WTC11 (cell line): ENCODE measurements around the gene MYCBPAP. TPM values are rescaled to one million over a fixed set of nuclear protein-coding genes. Genes with fewer than 3 reads are reported as not detected.
A peak's percentile ranks its signal among the peaks of the same experiment; 100 is the strongest.

Source experiments
- ATF1 ChIP-seq: sonication (generic); formaldehyde crosslinking; IDR thresholded peaks from 2 replicates; pipeline ENCODE4 v1.8.1; 2023; ENCODE audit warnings: mild to moderate bottlenecking, moderate library complexity, missing genetic modification reagents
- ATF2 ChIP-seq: sonication (generic); formaldehyde crosslinking; IDR thresholded peaks from 2 replicates; pipeline ENCODE4 v1.8.1; 2022; ENCODE audit warnings: low read depth, missing genetic modification reagents, borderline replicate concordance
- ATF6 ChIP-seq: sonication (generic); formaldehyde crosslinking; IDR thresholded peaks from 2 replicates; pipeline ENCODE4 v1.8.1; 2023; ENCODE audit warnings: mild to moderate bottlenecking, missing genetic modification reagents
- CREM ChIP-seq: sonication (generic); formaldehyde crosslinking; IDR thresholded peaks from 2 replicates; pipeline ENCODE4 v1.8.1; 2022; ENCODE audit warnings: mild to moderate bottlenecking, missing genetic modification reagents, moderate library complexity
- CTCF ChIP-seq: fragments of 200-600 bp; IDR thresholded peaks from 2 replicates; pipeline ENCODE4 v1.8.0; 2022; ENCODE audit warnings: antibody characterized with exemption
- ELF4 ChIP-seq: sonication (generic); formaldehyde crosslinking; IDR thresholded peaks from 2 replicates; pipeline ENCODE4 v1.8.1; 2022; ENCODE audit warnings: low read depth, mild to moderate bottlenecking, moderate library complexity, missing genetic modification reagents
- GABPB1 ChIP-seq: sonication (generic); formaldehyde crosslinking; IDR thresholded peaks from 2 replicates; pipeline ENCODE4 v1.8.1; 2023; ENCODE audit warnings: mild to moderate bottlenecking, missing genetic modification reagents
- HMGXB4 ChIP-seq: sonication (generic); formaldehyde crosslinking; IDR thresholded peaks from 2 replicates; pipeline ENCODE4 v1.8.1; 2023; ENCODE audit warnings: mild to moderate bottlenecking, moderate library complexity, missing genetic modification reagents
- MAX ChIP-seq: sonication (generic); formaldehyde crosslinking; IDR thresholded peaks from 2 replicates; pipeline ENCODE4 v1.8.0; 2022; ENCODE audit warnings: mild to moderate bottlenecking, missing genetic modification reagents
- RORB ChIP-seq: fragments of 250-450 bp; sonication (Bioruptor Pico); IDR thresholded peaks from 2 replicates; pipeline ENCODE4 v1.9.0; 2021; ENCODE audit warnings: mild to moderate bottlenecking
- SOX15 ChIP-seq: fragments of 250-450 bp; sonication (Bioruptor Pico); IDR thresholded peaks from 2 replicates; pipeline ENCODE4 v1.9.0; 2021; ENCODE audit warnings: mild to moderate bottlenecking
- TEAD1 ChIP-seq: sonication (generic); formaldehyde crosslinking; IDR thresholded peaks from 2 replicates; pipeline ENCODE4 v1.8.0; 2022; ENCODE audit warnings: mild to moderate bottlenecking, missing genetic modification reagents
- TP53 ChIP-seq: sonication (generic); formaldehyde crosslinking; IDR thresholded peaks from 2 replicates; pipeline ENCODE4 v1.8.1; 2023; ENCODE audit warnings: mild to moderate bottlenecking, missing genetic modification reagents
- ZBTB21 ChIP-seq: sonication (generic); formaldehyde crosslinking; IDR thresholded peaks from 2 replicates; pipeline ENCODE4 v1.8.1; 2023; ENCODE audit warnings: mild to moderate bottlenecking, missing genetic modification reagents, borderline replicate concordance
- ZNF138 ChIP-seq: sonication (generic); formaldehyde crosslinking; conservative IDR thresholded peaks from 2 replicates; pipeline ENCODE4 v1.8.1; 2022; ENCODE audit warnings: mild to moderate bottlenecking, moderate library complexity, missing genetic modification reagents
- ZNF423 ChIP-seq: fragments of 250-450 bp; sonication (Bioruptor Pico); IDR thresholded peaks from 2 replicates; pipeline ENCODE4 v2.1.2; 2022; ENCODE audit warnings: mild to moderate bottlenecking, moderate library complexity
- ZNF532 ChIP-seq: fragments of 250-450 bp; sonication (Bioruptor Pico); IDR thresholded peaks from 2 replicates; pipeline ENCODE4 v1.9.0; 2021; ENCODE audit warnings: mild to moderate bottlenecking, borderline replicate concordance
- total RNA-seq: library from RNA; stranded (reverse); gene quantifications from 3 replicates; pipeline ENCODE4 v1.2.3, GENCODE V29; 2021
- TF ChIP-seq, protein P1 (sequence below): sonication (generic); formaldehyde crosslinking; conservative IDR thresholded peaks from 2 replicates; pipeline ENCODE4 v1.8.1; 2023; ENCODE audit warnings: mild to moderate bottlenecking, low read depth, missing genetic modification reagents, moderate library complexity
- TF ChIP-seq, protein P2 (sequence below): sonication (generic); formaldehyde crosslinking; IDR thresholded peaks from 2 replicates; pipeline ENCODE4 v1.8.1; 2023; ENCODE audit warnings: mild to moderate bottlenecking, missing genetic modification reagents, moderate library complexity
- TF ChIP-seq, protein P3 (sequence below): fragments of 250-450 bp; sonication (Bioruptor Pico); IDR thresholded peaks from 2 replicates; pipeline ENCODE4 v1.9.0; 2021; ENCODE audit warnings: mild to moderate bottlenecking
- TF ChIP-seq, protein P4 (sequence below): sonication (generic); formaldehyde crosslinking; IDR thresholded peaks from 2 replicates; pipeline ENCODE4 v1.8.1; 2023; ENCODE audit warnings: mild to moderate bottlenecking, missing genetic modification reagents

The MYCBPAP gene
- total RNA-seq, 1 experiment from 2014 or later, result 5.7 TPM

- no peak for TF ChIP-seq CTCF
- TF ChIP-seq TEAD1 (CRISPR knock-in tag), result no peak
- no peak for TF ChIP-seq ATF1 (CRISPR knock-in tag)
- TF ChIP-seq, protein P1, sequence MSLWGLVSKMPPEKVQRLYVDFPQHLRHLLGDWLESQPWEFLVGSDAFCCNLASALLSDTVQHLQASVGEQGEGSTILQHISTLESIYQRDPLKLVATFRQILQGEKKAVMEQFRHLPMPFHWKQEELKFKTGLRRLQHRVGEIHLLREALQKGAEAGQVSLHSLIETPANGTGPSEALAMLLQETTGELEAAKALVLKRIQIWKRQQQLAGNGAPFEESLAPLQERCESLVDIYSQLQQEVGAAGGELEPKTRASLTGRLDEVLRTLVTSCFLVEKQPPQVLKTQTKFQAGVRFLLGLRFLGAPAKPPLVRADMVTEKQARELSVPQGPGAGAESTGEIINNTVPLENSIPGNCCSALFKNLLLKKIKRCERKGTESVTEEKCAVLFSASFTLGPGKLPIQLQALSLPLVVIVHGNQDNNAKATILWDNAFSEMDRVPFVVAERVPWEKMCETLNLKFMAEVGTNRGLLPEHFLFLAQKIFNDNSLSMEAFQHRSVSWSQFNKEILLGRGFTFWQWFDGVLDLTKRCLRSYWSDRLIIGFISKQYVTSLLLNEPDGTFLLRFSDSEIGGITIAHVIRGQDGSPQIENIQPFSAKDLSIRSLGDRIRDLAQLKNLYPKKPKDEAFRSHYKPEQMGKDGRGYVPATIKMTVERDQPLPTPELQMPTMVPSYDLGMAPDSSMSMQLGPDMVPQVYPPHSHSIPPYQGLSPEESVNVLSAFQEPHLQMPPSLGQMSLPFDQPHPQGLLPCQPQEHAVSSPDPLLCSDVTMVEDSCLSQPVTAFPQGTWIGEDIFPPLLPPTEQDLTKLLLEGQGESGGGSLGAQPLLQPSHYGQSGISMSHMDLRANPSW (CRISPR knock-in tag), result no peak
- peak; percentile 63; the same call in 1 of the 2 replicates for TF ChIP-seq ZBTB21 (CRISPR knock-in tag)
- no peak for TF ChIP-seq ATF2
- TF ChIP-seq SOX15 (CRISPR knock-in tag), result no peak
- TF ChIP-seq GABPB1 (CRISPR knock-in tag), result no peak
- TF ChIP-seq ZNF138 (CRISPR knock-in tag), result no peak
- TF ChIP-seq, protein P2, sequence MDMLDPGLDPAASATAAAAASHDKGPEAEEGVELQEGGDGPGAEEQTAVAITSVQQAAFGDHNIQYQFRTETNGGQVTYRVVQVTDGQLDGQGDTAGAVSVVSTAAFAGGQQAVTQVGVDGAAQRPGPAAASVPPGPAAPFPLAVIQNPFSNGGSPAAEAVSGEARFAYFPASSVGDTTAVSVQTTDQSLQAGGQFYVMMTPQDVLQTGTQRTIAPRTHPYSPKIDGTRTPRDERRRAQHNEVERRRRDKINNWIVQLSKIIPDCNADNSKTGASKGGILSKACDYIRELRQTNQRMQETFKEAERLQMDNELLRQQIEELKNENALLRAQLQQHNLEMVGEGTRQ (CRISPR knock-in tag), result no peak
- TF ChIP-seq ZNF423 (CRISPR knock-in tag), result peak; percentile 22; the same call in 1 of the 2 replicates
- no peak for TF ChIP-seq RORB
- TF ChIP-seq, protein P3, sequence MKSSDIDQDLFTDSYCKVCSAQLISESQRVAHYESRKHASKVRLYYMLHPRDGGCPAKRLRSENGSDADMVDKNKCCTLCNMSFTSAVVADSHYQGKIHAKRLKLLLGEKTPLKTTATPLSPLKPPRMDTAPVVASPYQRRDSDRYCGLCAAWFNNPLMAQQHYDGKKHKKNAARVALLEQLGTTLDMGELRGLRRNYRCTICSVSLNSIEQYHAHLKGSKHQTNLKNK, result no peak
- TF ChIP-seq, protein P4, sequence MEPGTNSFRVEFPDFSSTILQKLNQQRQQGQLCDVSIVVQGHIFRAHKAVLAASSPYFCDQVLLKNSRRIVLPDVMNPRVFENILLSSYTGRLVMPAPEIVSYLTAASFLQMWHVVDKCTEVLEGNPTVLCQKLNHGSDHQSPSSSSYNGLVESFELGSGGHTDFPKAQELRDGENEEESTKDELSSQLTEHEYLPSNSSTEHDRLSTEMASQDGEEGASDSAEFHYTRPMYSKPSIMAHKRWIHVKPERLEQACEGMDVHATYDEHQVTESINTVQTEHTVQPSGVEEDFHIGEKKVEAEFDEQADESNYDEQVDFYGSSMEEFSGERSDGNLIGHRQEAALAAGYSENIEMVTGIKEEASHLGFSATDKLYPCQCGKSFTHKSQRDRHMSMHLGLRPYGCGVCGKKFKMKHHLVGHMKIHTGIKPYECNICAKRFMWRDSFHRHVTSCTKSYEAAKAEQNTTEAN (CRISPR knock-in tag), result 0 out of 2 replicates have a peak, but pooled peaks have one; percentile 66
- TF ChIP-seq HMGXB4, result no peak
- TF ChIP-seq ATF6 (CRISPR knock-in tag), result no peak
- no peak for TF ChIP-seq CREM (CRISPR knock-in tag)
- no peak for TF ChIP-seq TP53 (CRISPR knock-in tag)
- no peak for TF ChIP-seq ELF4 (CRISPR knock-in tag)
- no peak for TF ChIP-seq ZNF532 (CRISPR knock-in tag)
- peak; percentile 54; the same call in 1 of the 2 replicates for TF ChIP-seq MAX (CRISPR knock-in tag)
Measured at GRCh38 chr17:50532452-50533024, 24.3 kb downstream of the MYCBPAP start, which contains the start of gene EPN3 (continued).
